Neural cell (in vitro differentiated cells): ENCODE results near the gene SH3PXD2A. TPM values are rescaled to one million over a fixed set of nuclear protein-coding genes. Genes with fewer than 3 reads are reported as not detected.
"Not testable (repeated sequence)": the region's sequence is repeated elsewhere in the genome, so short reads cannot be mapped to it uniquely, and the experiment has no call there.

Experiments used
- H2AFZ ChIP-seq: fragments of 200-600, 300-800 bp; sonication (generic), shearing (Covaris generic); 2 replicates; pipeline ENCODE4 v1.6.0; 2014; ENCODE audit warnings: low read depth, mild to moderate bottlenecking, antibody characterized with exemption, low read length, moderate library complexity
- H3F3A ChIP-seq: fragments of 200-600 bp; shearing (Covaris generic); 2 replicates; pipeline ENCODE4 v1.6.1; 2016; ENCODE audit warnings: mild to moderate bottlenecking, moderate library complexity, mixed read lengths, antibody characterized with exemption, low read length; ENCODE audit not compliant: insufficient read depth, poor library complexity, severe bottlenecking
- H3K27ac ChIP-seq: fragments of 200-600, 300-800 bp; sonication (generic), shearing (Covaris generic); 2 replicates; pipeline ENCODE4 v1.5.1; 2014; ENCODE audit warnings: mild to moderate bottlenecking, low read length, moderate library complexity
- H3K27me3 ChIP-seq: fragments of 300-800, 200-600 bp; sonication (generic), shearing (Covaris generic); 2 replicates; pipeline ENCODE4 v1.6.0; 2014; ENCODE audit warnings: mild to moderate bottlenecking, low read depth, low read length, moderate library complexity; ENCODE audit not compliant: insufficient read depth
- H3K36me3 ChIP-seq: fragments of 300-800, 200-600 bp; sonication (generic), shearing (Covaris generic); 2 replicates; pipeline ENCODE4 v1.5.1; 2014; ENCODE audit warnings: mild to moderate bottlenecking, antibody characterized with exemption, low read length, moderate library complexity; ENCODE audit not compliant: insufficient read depth
- H3K4me2 ChIP-seq: fragments of 300-800, 200-600 bp; sonication (generic), shearing (Covaris generic); 2 replicates; pipeline ENCODE4 v1.6.0; 2014; ENCODE audit warnings: mild to moderate bottlenecking, low read length
- H3K4me3 ChIP-seq: fragments of 300-800, 200-600 bp; sonication (generic), shearing (Covaris generic); 2 replicates; pipeline ENCODE4 v1.5.1; 2014; ENCODE audit warnings: mild to moderate bottlenecking, low read length, moderate library complexity
- H3K79me2 ChIP-seq: fragments of 200-600 bp; shearing (Covaris generic); replicated peaks from 2 replicates; pipeline ENCODE4 v1.6.0; 2014; ENCODE audit warnings: mild to moderate bottlenecking, low read length, moderate library complexity; ENCODE audit not compliant: insufficient read depth
- H3K9ac ChIP-seq: fragments of 300-800, 200-600 bp; sonication (generic), shearing (Covaris generic); 2 replicates; pipeline ENCODE4 v1.6.1; 2016; ENCODE audit warnings: mild to moderate bottlenecking, low read length, mixed read lengths
- H3K9me2 ChIP-seq: fragments of 200-600 bp; shearing (Covaris generic); 2 replicates; pipeline ENCODE4 v1.6.1; 2016; ENCODE audit warnings: mild to moderate bottlenecking, low read length, mixed read lengths; ENCODE audit not compliant: insufficient read depth
- H3K9me3 ChIP-seq: fragments of 200-600, 300-800 bp; sonication (generic), shearing (Covaris generic); 2 replicates; pipeline ENCODE4 v1.6.1; 2016; ENCODE audit warnings: mild to moderate bottlenecking, mixed run types, low read length, moderate library complexity, mixed read lengths
- H4K20me1 ChIP-seq: fragments of 200-600 bp; shearing (Covaris generic); 2 replicates; pipeline ENCODE4 v1.6.1; 2016; ENCODE audit warnings: mild to moderate bottlenecking, mixed run types; ENCODE audit not compliant: insufficient read depth
- EP300 ChIP-seq: fragments of 450-650 bp; conservative IDR thresholded peaks from 2 replicates; pipeline ENCODE4 v1.6.1; 2014; ENCODE audit warnings: antibody characterized with exemption, mild to moderate bottlenecking, moderate library complexity; ENCODE audit not compliant: poor library complexity, severe bottlenecking
- EZH2 ChIP-seq: fragments of 200-600, 300-800 bp; shearing (Covaris generic), sonication (generic); IDR thresholded peaks from 2 replicates; pipeline ENCODE4 v1.6.1; 2014; ENCODE audit warnings: antibody characterized with exemption, low read length, borderline replicate concordance, mild to moderate bottlenecking; ENCODE audit not compliant: insufficient read depth, poor library complexity, severe bottlenecking
- MXI1 ChIP-seq: fragments of 450-650 bp; conservative IDR thresholded peaks from 2 replicates; pipeline ENCODE4 v1.6.1; 2014; ENCODE audit warnings: antibody characterized with exemption, mild to moderate bottlenecking; ENCODE audit not compliant: poor library complexity, severe bottlenecking
- POLR2AphosphoS5 ChIP-seq: IDR thresholded peaks from 2 replicates; pipeline ENCODE4 v1.6.1; 2012
- RAD21 ChIP-seq: fragments of 450-650 bp; conservative IDR thresholded peaks from 2 replicates; pipeline ENCODE4 v1.6.1; 2014; ENCODE audit warnings: antibody characterized with exemption, mild to moderate bottlenecking, moderate library complexity
- SMC3 ChIP-seq: fragments of 450-650 bp; conservative IDR thresholded peaks from 2 replicates; pipeline ENCODE4 v1.6.1; 2014; ENCODE audit warnings: antibody characterized with exemption, mild to moderate bottlenecking, moderate library complexity; ENCODE audit not compliant: poor library complexity
- TAF1 ChIP-seq: IDR thresholded peaks from 2 replicates; pipeline ENCODE4 v1.6.1; 2012; ENCODE audit warnings: low read depth
- polyA plus RNA-seq: library from polyadenylated mRNA; depleted of rRNA; stranded (reverse); fragments of >200 nt; gene quantifications from 2 replicates; pipeline ENCODE4 v1.2.3, GENCODE V29; 2014
- TF ChIP-seq, protein P1 (sequence below): fragments of 450-650 bp; IDR thresholded peaks from 2 replicates; pipeline ENCODE4 v1.5.1; 2014; ENCODE audit warnings: antibody characterized with exemption, mild to moderate bottlenecking, moderate library complexity; ENCODE audit not compliant: poor library complexity, severe bottlenecking
- TF ChIP-seq, protein P2 (sequence below): IDR thresholded peaks from 2 replicates; pipeline ENCODE4 v1.6.1; 2012; ENCODE audit warnings: borderline replicate concordance

SH3PXD2A gene
- polyA plus RNA-seq, 1 donor from 2014 or later = 5.2 TPM

DNA sequence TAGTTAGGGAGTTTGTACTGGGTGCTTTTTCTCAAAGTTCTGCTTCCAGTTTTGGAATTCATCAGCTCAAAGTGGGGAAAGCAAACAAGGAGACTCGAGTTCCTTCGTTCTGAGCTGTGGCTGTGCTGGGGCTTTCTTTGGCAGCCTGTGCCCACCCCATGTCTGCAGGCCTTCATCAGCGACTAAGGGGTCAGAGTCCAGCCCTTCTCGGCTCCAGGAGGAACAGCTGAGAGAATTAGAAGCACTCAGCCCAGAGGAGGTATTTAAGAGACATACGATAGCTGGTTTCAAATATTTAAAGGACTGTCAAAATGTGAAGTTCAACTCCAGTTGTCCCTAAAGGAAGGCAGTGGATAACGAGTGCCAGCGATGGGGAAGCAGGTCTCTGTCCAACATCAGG, 41.3 kb downstream of the SH3PXD2A start:
- H3K36me3 ChIP-seq = no peaks in the 10 kb centered on the region
- no peak for TF ChIP-seq TAF1
- no peak for TF ChIP-seq RAD21
- no peak for TF ChIP-seq POLR2AphosphoS5
- no peak for TF ChIP-seq EP300
- TF ChIP-seq, protein P1, sequence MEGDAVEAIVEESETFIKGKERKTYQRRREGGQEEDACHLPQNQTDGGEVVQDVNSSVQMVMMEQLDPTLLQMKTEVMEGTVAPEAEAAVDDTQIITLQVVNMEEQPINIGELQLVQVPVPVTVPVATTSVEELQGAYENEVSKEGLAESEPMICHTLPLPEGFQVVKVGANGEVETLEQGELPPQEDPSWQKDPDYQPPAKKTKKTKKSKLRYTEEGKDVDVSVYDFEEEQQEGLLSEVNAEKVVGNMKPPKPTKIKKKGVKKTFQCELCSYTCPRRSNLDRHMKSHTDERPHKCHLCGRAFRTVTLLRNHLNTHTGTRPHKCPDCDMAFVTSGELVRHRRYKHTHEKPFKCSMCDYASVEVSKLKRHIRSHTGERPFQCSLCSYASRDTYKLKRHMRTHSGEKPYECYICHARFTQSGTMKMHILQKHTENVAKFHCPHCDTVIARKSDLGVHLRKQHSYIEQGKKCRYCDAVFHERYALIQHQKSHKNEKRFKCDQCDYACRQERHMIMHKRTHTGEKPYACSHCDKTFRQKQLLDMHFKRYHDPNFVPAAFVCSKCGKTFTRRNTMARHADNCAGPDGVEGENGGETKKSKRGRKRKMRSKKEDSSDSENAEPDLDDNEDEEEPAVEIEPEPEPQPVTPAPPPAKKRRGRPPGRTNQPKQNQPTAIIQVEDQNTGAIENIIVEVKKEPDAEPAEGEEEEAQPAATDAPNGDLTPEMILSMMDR = no peak
- TF ChIP-seq EZH2 = no peak
- TF ChIP-seq, protein P2, sequence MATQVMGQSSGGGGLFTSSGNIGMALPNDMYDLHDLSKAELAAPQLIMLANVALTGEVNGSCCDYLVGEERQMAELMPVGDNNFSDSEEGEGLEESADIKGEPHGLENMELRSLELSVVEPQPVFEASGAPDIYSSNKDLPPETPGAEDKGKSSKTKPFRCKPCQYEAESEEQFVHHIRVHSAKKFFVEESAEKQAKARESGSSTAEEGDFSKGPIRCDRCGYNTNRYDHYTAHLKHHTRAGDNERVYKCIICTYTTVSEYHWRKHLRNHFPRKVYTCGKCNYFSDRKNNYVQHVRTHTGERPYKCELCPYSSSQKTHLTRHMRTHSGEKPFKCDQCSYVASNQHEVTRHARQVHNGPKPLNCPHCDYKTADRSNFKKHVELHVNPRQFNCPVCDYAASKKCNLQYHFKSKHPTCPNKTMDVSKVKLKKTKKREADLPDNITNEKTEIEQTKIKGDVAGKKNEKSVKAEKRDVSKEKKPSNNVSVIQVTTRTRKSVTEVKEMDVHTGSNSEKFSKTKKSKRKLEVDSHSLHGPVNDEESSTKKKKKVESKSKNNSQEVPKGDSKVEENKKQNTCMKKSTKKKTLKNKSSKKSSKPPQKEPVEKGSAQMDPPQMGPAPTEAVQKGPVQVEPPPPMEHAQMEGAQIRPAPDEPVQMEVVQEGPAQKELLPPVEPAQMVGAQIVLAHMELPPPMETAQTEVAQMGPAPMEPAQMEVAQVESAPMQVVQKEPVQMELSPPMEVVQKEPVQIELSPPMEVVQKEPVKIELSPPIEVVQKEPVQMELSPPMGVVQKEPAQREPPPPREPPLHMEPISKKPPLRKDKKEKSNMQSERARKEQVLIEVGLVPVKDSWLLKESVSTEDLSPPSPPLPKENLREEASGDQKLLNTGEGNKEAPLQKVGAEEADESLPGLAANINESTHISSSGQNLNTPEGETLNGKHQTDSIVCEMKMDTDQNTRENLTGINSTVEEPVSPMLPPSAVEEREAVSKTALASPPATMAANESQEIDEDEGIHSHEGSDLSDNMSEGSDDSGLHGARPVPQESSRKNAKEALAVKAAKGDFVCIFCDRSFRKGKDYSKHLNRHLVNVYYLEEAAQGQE = no peak
- no peak for TF ChIP-seq MXI1
- no peaks in the 10 kb centered on the region for H3F3A ChIP-seq
- H2AFZ ChIP-seq = no peak overlapping the region
- no peaks in the 10 kb centered on the region for H3K9me2 ChIP-seq
- no peak overlapping the region for H3K9ac ChIP-seq
- H3K79me2 ChIP-seq = no peaks in the 10 kb centered on the region
- no peaks in the 10 kb centered on the region for H4K20me1 ChIP-seq
- no peak overlapping the region for H3K27ac ChIP-seq
- H3K9me3 ChIP-seq = no peaks in the 10 kb centered on the region
- H3K4me3 ChIP-seq = no peak overlapping the region
- no peak overlapping the region for H3K4me2 ChIP-seq
- H3K27me3 ChIP-seq = no peaks in the 10 kb centered on the region

DNA sequence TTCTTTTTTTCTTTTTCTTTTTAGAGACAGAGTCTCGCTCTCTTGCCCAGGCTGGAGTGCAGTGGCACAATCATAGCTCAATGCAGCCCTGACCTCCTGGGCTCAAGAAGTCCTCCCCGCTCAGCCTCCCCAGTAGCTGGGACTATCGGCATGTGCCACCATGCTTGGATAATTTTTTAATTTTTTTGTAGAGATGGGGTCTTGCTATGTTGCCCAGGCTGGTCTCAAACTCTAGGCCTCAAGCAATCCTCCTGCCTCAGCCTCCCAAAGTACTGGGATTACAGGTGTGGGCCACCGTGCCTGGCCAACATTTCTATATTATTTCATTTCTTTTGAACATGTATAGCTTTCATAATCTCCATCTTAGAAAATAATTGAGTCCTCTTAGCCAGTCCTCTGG, 42.1 kb downstream of the SH3PXD2A start:
- not testable (repeated sequence) for H3K27ac ChIP-seq, H3K9me2 ChIP-seq, H3K4me2 ChIP-seq, H4K20me1 ChIP-seq, H2AFZ ChIP-seq, H3K4me3 ChIP-seq, H3K9me3 ChIP-seq, H3K36me3 ChIP-seq, H3K27me3 ChIP-seq, H3K79me2 ChIP-seq, H3F3A ChIP-seq, H3K9ac ChIP-seq

DNA sequence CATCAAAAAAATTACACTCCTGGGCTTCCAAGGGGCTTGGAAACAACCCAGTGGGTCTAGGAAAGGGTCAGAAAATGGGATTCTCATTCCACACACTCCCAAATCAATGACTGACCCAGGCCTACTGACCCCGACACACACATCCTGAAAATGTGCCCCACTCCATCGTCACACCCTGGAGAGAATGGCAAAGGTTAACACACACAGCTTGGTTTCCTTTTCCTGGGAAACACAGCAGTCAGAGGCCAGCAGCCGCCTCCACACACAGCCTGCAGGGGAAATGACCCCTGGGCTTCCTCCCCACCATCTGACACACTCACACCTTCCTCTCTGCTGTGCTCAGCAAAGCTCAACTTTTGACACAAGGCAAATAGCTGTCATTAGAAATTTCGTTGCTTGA, 42.9 kb downstream of the SH3PXD2A start:
- Histone ChIP-seq H3F3A (no peaks in the 10 kb centered on the region), H3K27me3 (no peaks in the 10 kb centered on the region), H3K36me3 (no peaks in the 10 kb centered on the region), H3K9me2 (no peaks in the 10 kb centered on the region), H3K9me3 (no peaks in the 10 kb centered on the region), H3K4me2 (no peak overlapping the region), H2AFZ (no peak overlapping the region), H3K9ac (no peak overlapping the region), H3K4me3 (no peak overlapping the region), H3K27ac (no peak overlapping the region), H4K20me1 (no peaks in the 10 kb centered on the region), H3K79me2 (no peaks in the 10 kb centered on the region)
- TF ChIP-seq, protein P2 = no peak
- TF ChIP-seq RAD21 (no peak), SMC3 (no peak), EP300 (no peak), EZH2 (no peak), POLR2AphosphoS5 (no peak), TAF1 (no peak), MXI1 (no peak)
- TF ChIP-seq, protein P1 = no peak
